ENCODE data around the gene GRK4.
A peak's percentile ranks its signal among the peaks of the same experiment; 100 is the strongest.
"Not testable (repeated sequence)": the region's sequence is repeated elsewhere in the genome, so short reads cannot be mapped to it uniquely, and the experiment has no call there.

The GRK4 gene

DNA sequence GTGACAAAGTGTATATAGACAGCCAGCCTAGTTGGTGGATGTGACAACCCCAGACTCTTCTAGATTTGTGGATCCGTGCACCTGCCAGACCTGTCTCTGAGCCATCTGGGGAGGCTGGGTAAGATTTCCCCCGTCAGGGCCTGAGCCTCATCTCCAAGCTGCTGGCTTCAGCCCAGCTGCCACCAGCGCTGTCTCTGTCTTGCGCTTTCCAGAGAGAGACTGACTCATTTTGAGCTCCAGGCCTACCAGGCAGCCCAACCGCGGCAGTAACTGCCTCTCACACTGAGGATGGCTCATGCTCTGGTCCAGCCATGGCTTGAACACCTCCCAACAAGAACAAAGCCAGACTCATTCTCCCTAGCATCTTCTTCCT is 26.6 kb upstream of the GRK4 start:
- no peak overlapping the region for H3K4me3 ChIP-seq (ENCODE audit: low read length)
- TF ChIP-seq, protein P1, sequence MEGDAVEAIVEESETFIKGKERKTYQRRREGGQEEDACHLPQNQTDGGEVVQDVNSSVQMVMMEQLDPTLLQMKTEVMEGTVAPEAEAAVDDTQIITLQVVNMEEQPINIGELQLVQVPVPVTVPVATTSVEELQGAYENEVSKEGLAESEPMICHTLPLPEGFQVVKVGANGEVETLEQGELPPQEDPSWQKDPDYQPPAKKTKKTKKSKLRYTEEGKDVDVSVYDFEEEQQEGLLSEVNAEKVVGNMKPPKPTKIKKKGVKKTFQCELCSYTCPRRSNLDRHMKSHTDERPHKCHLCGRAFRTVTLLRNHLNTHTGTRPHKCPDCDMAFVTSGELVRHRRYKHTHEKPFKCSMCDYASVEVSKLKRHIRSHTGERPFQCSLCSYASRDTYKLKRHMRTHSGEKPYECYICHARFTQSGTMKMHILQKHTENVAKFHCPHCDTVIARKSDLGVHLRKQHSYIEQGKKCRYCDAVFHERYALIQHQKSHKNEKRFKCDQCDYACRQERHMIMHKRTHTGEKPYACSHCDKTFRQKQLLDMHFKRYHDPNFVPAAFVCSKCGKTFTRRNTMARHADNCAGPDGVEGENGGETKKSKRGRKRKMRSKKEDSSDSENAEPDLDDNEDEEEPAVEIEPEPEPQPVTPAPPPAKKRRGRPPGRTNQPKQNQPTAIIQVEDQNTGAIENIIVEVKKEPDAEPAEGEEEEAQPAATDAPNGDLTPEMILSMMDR (conservative IDR thresholded peaks at IDR 0.05; ENCODE audit: low read length), result no peak
- DNase-seq (ENCODE audit: low read depth), result peak; percentile 50

- no peak overlapping the region for H3K4me3 ChIP-seq (ENCODE audit: low read length)
- DNase-seq (ENCODE audit: low read depth), result no peak
- TF ChIP-seq, protein P1 (conservative IDR thresholded peaks at IDR 0.05; ENCODE audit: low read length), result no peak
Measured at GRCh38 chr4:2937146-2937857, 26.1 kb upstream of the GRK4 start.

DNA sequence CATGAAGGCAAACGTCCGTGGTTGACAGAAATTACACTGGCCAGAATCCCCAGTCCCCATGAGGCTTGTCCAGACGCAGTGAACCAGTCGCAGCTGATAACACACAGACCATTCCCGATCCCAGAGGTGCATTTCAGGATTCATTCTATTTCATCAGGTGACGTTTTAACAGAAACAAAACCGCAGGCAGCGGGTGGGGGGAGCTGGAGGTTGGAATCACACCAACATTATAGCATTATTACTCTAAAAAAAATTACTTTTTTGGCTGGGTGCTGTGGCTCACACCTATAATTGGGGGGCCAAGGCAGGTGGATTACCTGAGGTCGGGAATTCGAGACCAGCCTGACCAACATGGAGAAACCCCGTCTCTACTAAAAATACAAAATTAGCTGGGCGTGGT is 25.4 kb upstream of the GRK4 start:
- TF ChIP-seq, protein P1 (conservative IDR thresholded peaks at IDR 0.05; ENCODE audit: low read length), result no peak
- no peak for DNase-seq (ENCODE audit: low read depth)
- no peak overlapping the region for H3K4me3 ChIP-seq (ENCODE audit: low read length)

GRCh38 chr4:2938411-2938810 is 25.0 kb upstream of the GRK4 start:
- DNase-seq (ENCODE audit: low read depth), result not testable (repeated sequence)

DNA sequence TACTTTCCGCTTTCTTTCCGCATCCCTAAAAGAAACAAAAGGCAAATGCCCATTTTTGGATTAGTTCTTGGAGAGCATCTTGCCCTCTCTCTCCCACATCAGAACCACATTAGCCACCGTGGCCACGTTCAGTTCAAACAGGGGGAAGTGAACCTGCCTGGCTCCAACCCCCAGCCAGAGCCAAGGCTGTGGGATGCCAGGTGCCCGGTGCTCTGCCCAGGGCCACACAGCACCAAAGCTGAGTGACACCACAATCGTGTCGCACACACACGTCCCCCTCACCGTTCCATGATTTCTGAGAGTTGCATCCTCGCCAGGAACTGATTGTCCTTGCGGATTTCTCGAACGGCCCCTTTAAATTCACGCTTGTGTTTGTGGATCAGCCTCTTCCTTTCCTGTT is 24.5 kb upstream of the GRK4 start:
- TF ChIP-seq, protein P1 (conservative IDR thresholded peaks at IDR 0.05; ENCODE audit: low read length), result no peak
- no peak for DNase-seq (ENCODE audit: low read depth)
- H3K4me3 ChIP-seq (ENCODE audit: low read length), result no peak overlapping the region

More at GRCh38 chr4:2938411-2938810, 25.0 kb upstream of the GRK4 start:
- not testable (repeated sequence) for H3K4me3 ChIP-seq (ENCODE audit: low read length)

- DNase-seq (ENCODE audit: low read depth), result no peak
- TF ChIP-seq, protein P1 (conservative IDR thresholded peaks at IDR 0.05; ENCODE audit: low read length), result no peak
- H3K4me3 ChIP-seq (ENCODE audit: low read length), result no peak overlapping the region
Measured at GRCh38 chr4:2939383-2940243, 23.8 kb upstream of the GRK4 start.

DNA sequence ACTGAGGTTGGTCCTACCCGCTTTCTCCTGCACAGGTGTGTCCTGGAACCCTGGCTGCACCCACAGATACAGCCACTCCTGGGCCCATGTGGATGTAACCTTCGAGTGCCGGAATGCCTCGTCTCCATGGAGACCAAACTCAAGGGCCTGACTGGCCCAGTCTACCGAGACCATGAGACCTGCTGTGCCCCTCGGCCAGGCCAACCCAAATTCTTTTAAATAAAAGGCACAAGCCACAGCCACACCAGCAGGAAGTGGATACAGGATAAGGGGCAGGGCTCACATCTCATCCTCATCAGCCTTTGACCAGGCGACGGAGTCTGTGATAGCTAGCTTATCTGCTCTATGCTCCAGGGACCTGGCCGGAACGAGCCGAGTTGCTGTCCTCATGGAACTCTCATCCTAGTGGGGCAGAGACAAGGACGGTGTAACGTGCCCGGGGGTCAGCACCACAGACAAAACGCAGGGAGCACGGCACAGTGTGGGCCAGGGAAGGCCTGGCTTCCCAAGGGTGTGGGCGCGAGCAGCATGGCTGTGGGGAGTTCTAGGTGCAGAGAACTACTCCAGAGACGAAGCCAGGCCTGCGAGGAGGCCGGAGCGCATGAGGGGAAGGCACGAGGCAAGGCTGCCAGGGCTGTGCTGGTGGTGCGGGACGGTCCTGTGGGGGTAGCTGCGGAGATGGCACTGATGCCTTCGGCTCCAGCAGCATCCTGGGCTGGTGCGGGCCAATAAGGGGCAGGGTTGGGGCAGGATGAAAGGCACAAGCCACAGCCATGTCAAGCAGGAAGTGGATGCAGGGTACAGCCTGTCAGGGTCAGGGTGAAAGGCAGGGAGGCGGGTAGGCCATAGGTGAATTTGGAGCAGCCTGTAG is 22.9 kb upstream of the GRK4 start:
- no peak for DNase-seq (ENCODE audit: low read depth)
- TF ChIP-seq, protein P1 (conservative IDR thresholded peaks at IDR 0.05; ENCODE audit: low read length), result no peak
- no peak overlapping the region for H3K4me3 ChIP-seq (ENCODE audit: low read length)

All from AG10803 (cell line).